ENCODE data around the gene CTLA4. TPM values are rescaled to one million over a fixed set of nuclear protein-coding genes. Genes with fewer than 3 reads are reported as not detected.

The CTLA4 gene
- total and polyA plus RNA-seq, 4 donors = 0.30 to 1.8 TPM; not detected in 2

DNA sequence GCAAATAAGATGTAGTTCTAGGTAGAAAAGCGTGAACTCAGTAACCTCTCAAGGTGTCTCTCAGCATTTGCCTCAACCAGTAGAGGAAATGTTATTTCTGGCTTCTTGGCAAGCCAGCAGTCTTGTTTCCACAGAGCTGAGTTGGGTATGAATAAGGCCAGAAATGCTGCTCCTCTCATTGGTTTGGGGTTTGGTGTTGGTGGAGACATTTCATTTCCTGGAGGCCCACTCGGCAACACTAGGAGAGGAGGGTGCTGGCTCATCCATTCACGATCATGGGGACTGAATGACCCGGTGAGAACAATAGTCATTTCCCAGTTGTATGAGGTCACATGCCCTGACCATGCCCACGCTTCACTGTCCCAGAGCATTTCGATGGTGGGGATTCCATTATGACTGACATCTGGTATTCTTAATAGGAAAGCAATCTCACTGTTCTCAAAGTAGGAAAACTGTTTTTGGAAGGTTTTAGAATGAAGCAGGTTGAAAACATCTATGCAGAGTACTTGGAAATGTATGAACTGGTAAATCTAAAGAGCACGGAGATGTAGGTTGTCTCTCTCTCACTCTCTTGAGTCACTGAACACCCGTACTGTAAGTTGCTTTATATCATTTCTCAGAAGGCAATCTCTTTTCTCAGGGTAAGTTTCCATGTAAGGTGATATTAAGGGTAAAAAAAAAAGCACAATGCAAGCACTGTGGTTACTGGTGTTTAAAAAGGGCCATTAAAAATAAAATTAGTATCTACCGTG lies 37.1 kb upstream of the CTLA4 start:
- no peak overlapping the region for H3K4me3 ChIP-seq (ENCODE audit: low read length in 2 of 2)
- ATAC-seq (ENCODE audit: low FRiP score) = no peak
- H3K9me3 ChIP-seq (ENCODE audit: control insufficient read depth, low read length) = no peaks in the 10 kb centered on the region
- 90 to 91% methylated on average over 9 of the region's 9 CpGs for WGBS, 2 donors
- no peak for DNase-seq
- H3K27me3 ChIP-seq (ENCODE audit: control insufficient read depth in 1 of 2, insufficient read depth in 2 of 2, low read length in 1 of 2) = no peaks in the 10 kb centered on the region
- no peak overlapping the region for H3K27ac ChIP-seq (ENCODE audit: low read depth in 1 of 2, low read length in 2 of 2)
- intact Hi-C loops (cut with DNase I) = no loop called here
- no peaks in the 10 kb centered on the region for H3K4me1 ChIP-seq (ENCODE audit: control insufficient read depth in 1 of 2, insufficient read depth in 2 of 2, low read length in 2 of 2)
- H3K36me3 ChIP-seq (ENCODE audit: control insufficient read depth in 1 of 2, insufficient read depth in 2 of 2, low read length in 1 of 2) = no peaks in the 10 kb centered on the region

DNA sequence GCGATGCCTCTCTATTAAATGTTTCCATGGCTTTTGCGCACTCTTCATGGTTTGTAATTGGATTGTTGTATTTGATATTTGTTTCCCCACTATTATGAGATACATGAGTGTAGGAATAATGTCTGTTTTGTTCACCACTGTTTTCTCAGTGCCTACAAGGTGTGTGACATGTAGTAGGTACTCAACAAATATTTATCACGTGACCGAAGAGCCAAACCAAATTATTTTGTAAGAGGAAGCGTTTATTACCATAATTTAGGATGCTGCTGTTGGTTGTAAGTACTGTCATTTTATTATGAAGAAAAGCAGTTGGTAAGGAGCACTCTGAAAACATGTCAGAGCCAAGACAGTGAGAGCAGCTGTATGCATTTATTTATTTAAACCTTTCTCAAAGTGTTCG lies 32.2 kb upstream of the CTLA4 start:
- DNase-seq = no peak
- Histone ChIP-seq H3K4me3 (ENCODE audit: low read length in 2 of 2) (no peak overlapping the region), H3K27ac (ENCODE audit: low read depth in 1 of 2, low read length in 2 of 2) (no peak overlapping the region), H3K36me3 (ENCODE audit: control insufficient read depth in 1 of 2, insufficient read depth in 2 of 2, low read length in 1 of 2) (no peaks in the 10 kb centered on the region), H3K27me3 (ENCODE audit: control insufficient read depth in 1 of 2, insufficient read depth in 2 of 2, low read length in 1 of 2) (no peaks in the 10 kb centered on the region), H3K9me3 (ENCODE audit: control insufficient read depth, low read length) (no peaks in the 10 kb centered on the region), H3K4me1 (ENCODE audit: control insufficient read depth in 1 of 2, insufficient read depth in 2 of 2, low read length in 2 of 2) (no peaks in the 10 kb centered on the region)
- ATAC-seq (ENCODE audit: low FRiP score) = no peak
- WGBS, 2 donors = 92 to 95% methylated on average over 6 of the region's 6 CpGs
- intact Hi-C loops (cut with DNase I) = no loop called here

DNA sequence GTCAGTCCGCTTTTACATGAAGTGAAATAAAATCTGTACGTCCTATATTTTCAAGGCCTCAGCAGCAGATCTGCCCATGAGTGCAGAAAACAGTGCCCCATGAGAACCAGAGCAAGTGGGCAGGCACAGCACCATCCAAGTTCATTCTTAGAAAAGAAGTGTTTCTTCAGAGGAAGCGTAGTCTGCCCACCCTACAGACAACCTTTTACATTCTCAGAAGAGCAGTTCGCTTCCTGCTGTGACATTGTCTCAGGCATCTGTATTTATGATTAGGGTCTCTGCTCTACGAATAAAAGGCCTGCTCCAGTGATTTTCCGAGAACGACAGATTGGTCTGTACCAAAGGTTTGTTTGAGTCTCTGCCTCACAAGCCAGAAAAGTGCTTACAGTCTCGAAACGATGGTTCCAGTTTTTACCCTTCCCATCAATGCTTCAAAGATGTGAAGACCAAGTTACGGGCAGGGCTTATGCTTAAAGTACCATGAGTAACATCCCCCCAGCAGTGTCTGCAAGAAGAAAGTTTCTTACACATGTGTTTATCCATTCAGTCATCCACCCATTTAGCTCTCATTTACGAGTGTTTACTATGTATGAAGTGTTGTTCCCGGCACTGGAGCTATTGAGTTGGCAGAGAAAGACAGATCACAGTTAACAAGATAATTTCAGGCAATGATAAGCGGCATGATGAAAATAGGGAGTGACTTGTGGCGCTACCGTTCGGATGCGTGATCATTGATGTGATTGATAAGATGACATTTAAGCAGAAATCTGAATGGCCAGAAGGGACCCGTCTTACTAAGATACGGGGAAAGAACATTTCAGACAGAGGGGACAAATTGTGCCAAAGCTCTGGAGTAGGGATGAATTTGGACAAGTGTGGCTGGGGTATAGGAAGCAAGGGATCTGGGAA lies 31.4 kb upstream of the CTLA4 start:
- no peaks in the 10 kb centered on the region for H3K36me3 ChIP-seq (ENCODE audit: control insufficient read depth in 1 of 2, insufficient read depth in 2 of 2, low read length in 1 of 2)
- H3K27ac ChIP-seq (ENCODE audit: low read depth in 1 of 2, low read length in 2 of 2) = no peak overlapping the region
- H3K4me1 ChIP-seq (ENCODE audit: control insufficient read depth in 1 of 2, insufficient read depth in 2 of 2, low read length in 2 of 2) = no peaks in the 10 kb centered on the region
- ATAC-seq (ENCODE audit: low FRiP score) (no peak), DNase-seq (no peak)
- 93 to 94% methylated on average over 19 of the region's 19 CpGs for WGBS, 2 donors
- H3K9me3 ChIP-seq (ENCODE audit: control insufficient read depth, low read length) = no peaks in the 10 kb centered on the region
- H3K4me3 ChIP-seq (ENCODE audit: low read length in 2 of 2) = no peak overlapping the region
- intact Hi-C loops (cut with DNase I) = no loop called here
- H3K27me3 ChIP-seq (ENCODE audit: control insufficient read depth in 1 of 2, insufficient read depth in 2 of 2, low read length in 1 of 2) = no peaks in the 10 kb centered on the region

- DNase-seq = no peak
- H3K27me3 ChIP-seq (ENCODE audit: control insufficient read depth in 1 of 2, insufficient read depth in 2 of 2, low read length in 1 of 2) = no peaks in the 10 kb centered on the region
- H3K9me3 ChIP-seq (ENCODE audit: control insufficient read depth, low read length) = no peaks in the 10 kb centered on the region
- ATAC-seq (ENCODE audit: low FRiP score) = no peak
- 89 to 91% methylated on average over 5 of the region's 5 CpGs for WGBS, 2 donors
- H3K36me3 ChIP-seq (ENCODE audit: control insufficient read depth in 1 of 2, insufficient read depth in 2 of 2, low read length in 1 of 2) = no peaks in the 10 kb centered on the region
- no peaks in the 10 kb centered on the region for H3K4me1 ChIP-seq (ENCODE audit: control insufficient read depth in 1 of 2, insufficient read depth in 2 of 2, low read length in 2 of 2)
- H3K27ac ChIP-seq (ENCODE audit: low read depth in 1 of 2, low read length in 2 of 2) = no peak overlapping the region
- intact Hi-C loops (cut with DNase I) = no loop called here
- no peak overlapping the region for H3K4me3 ChIP-seq (ENCODE audit: low read length in 2 of 2)
Observed at GRCh38 chr2:203840655-203841205, 26.8 kb upstream of the CTLA4 start.

- intact Hi-C loops (cut with DNase I) = no loop called here
- ATAC-seq (ENCODE audit: low FRiP score) (no peak), DNase-seq (no peak)
- Histone ChIP-seq H3K4me3 (ENCODE audit: low read length in 2 of 2) (no peak overlapping the region), H3K9me3 (ENCODE audit: control insufficient read depth, low read length) (no peaks in the 10 kb centered on the region), H3K27ac (ENCODE audit: low read depth in 1 of 2, low read length in 2 of 2) (no peak overlapping the region), H3K36me3 (ENCODE audit: control insufficient read depth in 1 of 2, insufficient read depth in 2 of 2, low read length in 1 of 2) (no peaks in the 10 kb centered on the region), H3K4me1 (ENCODE audit: control insufficient read depth in 1 of 2, insufficient read depth in 2 of 2, low read length in 2 of 2) (no peaks in the 10 kb centered on the region), H3K27me3 (ENCODE audit: control insufficient read depth in 1 of 2, insufficient read depth in 2 of 2, low read length in 1 of 2) (no peaks in the 10 kb centered on the region)
- WGBS, 2 donors = 96 to 98% methylated on average over 5 of the region's 5 CpGs
Observed at GRCh38 chr2:203841654-203842053, 25.9 kb upstream of the CTLA4 start.

DNA sequence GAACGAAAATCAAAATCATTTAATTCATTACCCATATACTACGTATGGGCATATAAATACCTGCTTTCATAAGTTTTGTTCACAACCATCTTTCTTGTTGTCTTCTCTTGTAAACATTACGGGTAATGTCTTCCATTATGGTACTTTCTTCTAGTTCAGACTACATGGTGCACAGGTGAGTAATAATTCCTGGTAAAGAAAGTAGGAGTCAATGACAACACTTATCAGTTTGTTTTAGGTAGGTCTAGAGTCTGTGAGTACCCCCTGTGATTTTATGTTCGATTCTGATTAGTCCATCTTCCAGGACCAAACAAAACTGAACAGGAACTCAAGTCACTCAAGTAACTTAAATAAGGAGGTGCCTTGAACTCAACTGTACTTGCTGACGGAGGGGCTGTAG lies 25.2 kb upstream of the CTLA4 start:
- intact Hi-C loops (cut with DNase I) = no loop called here
- ATAC-seq (ENCODE audit: low FRiP score) (no peak), DNase-seq (no peak)
- Histone ChIP-seq H3K36me3 (ENCODE audit: control insufficient read depth in 1 of 2, insufficient read depth in 2 of 2, low read length in 1 of 2) (no peaks in the 10 kb centered on the region), H3K4me3 (ENCODE audit: low read length in 2 of 2) (no peak overlapping the region), H3K27ac (ENCODE audit: low read depth in 1 of 2, low read length in 2 of 2) (no peak overlapping the region), H3K9me3 (ENCODE audit: control insufficient read depth, low read length) (no peaks in the 10 kb centered on the region), H3K27me3 (ENCODE audit: control insufficient read depth in 1 of 2, insufficient read depth in 2 of 2, low read length in 1 of 2) (no peaks in the 10 kb centered on the region), H3K4me1 (ENCODE audit: control insufficient read depth in 1 of 2, insufficient read depth in 2 of 2, low read length in 2 of 2) (no peaks in the 10 kb centered on the region)
- WGBS, 2 donors = 80 to 83% methylated on average over 5 of the region's 5 CpGs

- no peaks in the 10 kb centered on the region for H3K9me3 ChIP-seq (ENCODE audit: control insufficient read depth, low read length)
- DNase-seq (no peak), ATAC-seq (ENCODE audit: low FRiP score) (no peak)
- H3K4me1 ChIP-seq (ENCODE audit: control insufficient read depth in 1 of 2, insufficient read depth in 2 of 2, low read length in 2 of 2) = no peaks in the 10 kb centered on the region
- H3K4me3 ChIP-seq (ENCODE audit: low read length in 2 of 2) = no peak overlapping the region
- no peak overlapping the region for H3K27ac ChIP-seq (ENCODE audit: low read depth in 1 of 2, low read length in 2 of 2)
- no peaks in the 10 kb centered on the region for H3K27me3 ChIP-seq (ENCODE audit: control insufficient read depth in 1 of 2, insufficient read depth in 2 of 2, low read length in 1 of 2)
- H3K36me3 ChIP-seq (ENCODE audit: control insufficient read depth in 1 of 2, insufficient read depth in 2 of 2, low read length in 1 of 2) = no peaks in the 10 kb centered on the region
- 88% methylated on average over 8 of the region's 8 CpGs for WGBS, 2 donors
- intact Hi-C loops (cut with DNase I) = no loop called here
Observed at GRCh38 chr2:203846490-203847105, 21.0 kb upstream of the CTLA4 start.

DNA sequence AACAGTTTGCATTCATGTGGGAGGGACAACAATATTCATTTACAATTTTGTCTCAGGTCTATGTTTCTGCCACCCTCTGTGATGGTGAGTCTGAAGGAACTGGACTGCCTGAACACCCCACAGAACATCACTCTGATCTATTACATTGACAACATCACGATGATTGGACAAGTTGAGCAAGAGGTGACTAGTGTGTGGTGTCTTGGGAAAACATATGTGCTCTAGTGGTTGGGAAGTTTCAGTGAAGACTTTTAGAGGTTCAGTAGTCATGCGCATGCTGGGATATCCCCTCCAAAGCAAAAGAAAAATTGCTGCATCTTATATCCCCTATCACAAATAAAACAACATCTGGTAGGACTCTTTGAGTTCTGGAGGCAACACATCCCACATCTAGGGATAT lies 18.6 kb upstream of the CTLA4 start:
- no peaks in the 10 kb centered on the region for H3K9me3 ChIP-seq (ENCODE audit: control insufficient read depth, low read length)
- no peaks in the 10 kb centered on the region for H3K36me3 ChIP-seq (ENCODE audit: control insufficient read depth in 1 of 2, insufficient read depth in 2 of 2, low read length in 1 of 2)
- ATAC-seq (ENCODE audit: low FRiP score) = no peak
- intact Hi-C loops (cut with DNase I) = no loop called here
- H3K27me3 ChIP-seq (ENCODE audit: control insufficient read depth in 1 of 2, insufficient read depth in 2 of 2, low read length in 1 of 2) = no peaks in the 10 kb centered on the region
- WGBS, 2 donors = 50 to 79% methylated on average over 2 of the region's 2 CpGs
- H3K4me3 ChIP-seq (ENCODE audit: low read length in 2 of 2) = no peak overlapping the region
- H3K4me1 ChIP-seq (ENCODE audit: control insufficient read depth in 1 of 2, insufficient read depth in 2 of 2, low read length in 2 of 2) = no peaks in the 10 kb centered on the region
- H3K27ac ChIP-seq (ENCODE audit: low read depth in 1 of 2, low read length in 2 of 2) = no peak overlapping the region
- DNase-seq = no peak

Data from aorta (tissue), 5 donors.